B cell (primary cell): ENCODE data around the gene THADA. TPM values are rescaled to one million over a fixed set of nuclear protein-coding genes. Genes with fewer than 3 reads are reported as not detected.

Experiments
- ATAC-seq: fragments of 200-7000 bp; cut with Tn5 transposase; one replicate; pipeline ENCODE4 v1.10.0; 2021; ENCODE audit warnings: low read depth, mild to moderate bottlenecking, moderate number of reproducible peaks, moderate library complexity
- CTCF ChIA-PET: fragments of 350-600 bp; sonication (Branson Sonifier 250); formaldehyde crosslinking; loops from one replicate; lab custom pipeline; 2021; ENCODE audit warnings: antibody characterized with exemption, inconsistent platforms; lab: Charles Lee
- POLR2A ChIA-PET: fragments of 350-600 bp; sonication (Branson Sonifier 250); formaldehyde crosslinking; loops from one replicate; lab custom pipeline; 2021; ENCODE audit warnings: antibody characterized with exemption; lab: Charles Lee
- DNase-seq: peaks from one replicate; pipeline ENCODE4 v3.0.0; 2013
- H2AFZ ChIP-seq: 2 replicates; pipeline ENCODE4 v1.6.1; 2012; ENCODE audit warnings: mild to moderate bottlenecking, low read depth, low read length; ENCODE audit not compliant: insufficient read depth, poor library complexity, severe bottlenecking
- H3K27ac ChIP-seq, 2 donors: 1 replicate in 1 of 2; 2 replicates in 1 of 2; pipeline ENCODE4 v1.5.1; 2012 to 2013; ENCODE audit warnings: low read length in 2 of 2, mild to moderate bottlenecking in 2 of 2, moderate library complexity in 1 of 2
- H3K27me3 ChIP-seq, 4 experiments: fragments of 200-600 bp in 1 of 4; sonication (generic) in 1 of 4; replicated peaks in 1 of 4; 1 replicate in 2 of 4; 2 replicates in 2 of 4; pipeline versions ENCODE4 v1.6.1 to v1.7.0; 2013 to 2016; ENCODE audit warnings: low read length in 3 of 4, mild to moderate bottlenecking in 2 of 4, mixed read lengths in 1 of 4, moderate library complexity in 1 of 4; ENCODE audit not compliant: insufficient read depth in 4 of 4, control insufficient read depth in 3 of 4; ENCODE audit errors: control extremely low read depth in 1 of 4
- H3K36me3 ChIP-seq, 2 experiments: replicated peaks in 1 of 2; 1 replicate in 1 of 2; 2 replicates in 1 of 2; pipeline versions ENCODE4 v1.6.1 to v1.7.1; 2013; ENCODE audit warnings: low read length in 1 of 2; ENCODE audit not compliant: insufficient read depth in 2 of 2, control insufficient read depth in 1 of 2; ENCODE audit errors: control extremely low read depth in 1 of 2, extremely low read depth in 1 of 2
- H3K4me1 ChIP-seq, 2 donors: fragments of 200-600 bp in 1 of 2; sonication (generic) in 1 of 2; 1 replicate in 1 of 2; 2 replicates in 1 of 2; pipeline versions ENCODE4 v1.5.1 to v1.6.1; 2013 to 2017; ENCODE audit warnings: low read length in 2 of 2; ENCODE audit not compliant: control insufficient read depth in 2 of 2, insufficient read depth in 2 of 2
- H3K4me2 ChIP-seq: replicated peaks from 2 replicates; pipeline ENCODE3; 2012; ENCODE audit warnings: mild to moderate bottlenecking, low read depth, low read length; ENCODE audit not compliant: poor library complexity, severe bottlenecking
- H3K4me3 ChIP-seq, 5 experiments: fragments of 200-600 bp in 1 of 5; sonication (generic) in 1 of 5; 1 replicate in 3 of 5; 2 replicates in 2 of 5; pipeline versions ENCODE4 v1.5.1 to v1.7.0; 2011 to 2016; ENCODE audit warnings: low read length in 4 of 5, mild to moderate bottlenecking in 4 of 5, low read depth in 2 of 5, control low read depth in 1 of 5, moderate library complexity in 1 of 5; ENCODE audit not compliant: insufficient read depth in 1 of 5; ENCODE audit errors: control extremely low read depth in 1 of 5, extremely low read depth in 1 of 5
- H3K79me2 ChIP-seq: fragments of 200-600 bp; sonication (generic); one replicate; pipeline ENCODE4 v1.6.0; 2016; ENCODE audit warnings: low read length; ENCODE audit not compliant: control insufficient read depth, insufficient read depth
- H3K9ac ChIP-seq: fragments of 200-600 bp; sonication (generic); 2 replicates; pipeline ENCODE4 v1.6.1; 2017; ENCODE audit warnings: mild to moderate bottlenecking, low read length, moderate library complexity
- H3K9me3 ChIP-seq, 3 donors: one replicate each; pipeline versions ENCODE4 v1.6.1 to v1.7.1; 2013; ENCODE audit warnings: low read length in 2 of 3; ENCODE audit not compliant: control insufficient read depth in 2 of 3, insufficient read depth in 1 of 3; ENCODE audit errors: control extremely low read depth in 1 of 3
- H4K20me1 ChIP-seq: 2 replicates; pipeline ENCODE4 v1.6.0; 2012; ENCODE audit warnings: mild to moderate bottlenecking, low read length; ENCODE audit not compliant: insufficient read depth, control insufficient read depth, poor library complexity, severe bottlenecking
- H3K27ac Mint-ChIP-seq: one replicate; pipeline ENCODE4 v1.8.0; 2021; ENCODE audit warnings: mixed read lengths
- H3K27me3 Mint-ChIP-seq: one replicate; pipeline ENCODE4 v1.8.0; 2021; ENCODE audit warnings: mixed read lengths
- H3K4me1 Mint-ChIP-seq: one replicate; pipeline ENCODE4 v1.8.0; 2021; ENCODE audit warnings: mixed read lengths
- H3K4me3 Mint-ChIP-seq: one replicate; pipeline ENCODE4 v1.8.0; 2021; ENCODE audit warnings: mixed read lengths
- H3K9me3 Mint-ChIP-seq: one replicate; pipeline ENCODE4 v1.8.0; 2022; ENCODE audit warnings: mixed read lengths; ENCODE audit not compliant: insufficient read depth
- EZH2 ChIP-seq: IDR thresholded peaks from 2 replicates; pipeline ENCODE4 v1.6.1; 2012; ENCODE audit warnings: borderline replicate concordance, low read depth, mild to moderate bottlenecking, moderate library complexity, low read length; ENCODE audit not compliant: insufficient read depth, poor library complexity, severe bottlenecking
- WGBS: methylation state at CpG from one replicate; pipeline ENCODE4 v1.1.5; 2013; ENCODE audit warnings: missing lambda C conversion rate; ENCODE audit not compliant: insufficient coverage; 5-methylcytosine and 5-hydroxymethylcytosine counted together
- intact Hi-C: fragments of 100-400 bp; cut with micrococcal nuclease; formaldehyde crosslinking; loops from one replicate; pipeline ENCODE4 v1.10.0; 2022
- polyA plus RNA-seq: library from polyadenylated mRNA; depleted of rRNA; stranded (reverse); fragments of >200 nt; gene quantifications from 2 replicates; pipeline ENCODE4 v1.2.3, GENCODE V29; 2012
- total RNA-seq, 2 donors: library from RNA; stranded (reverse); fragments of 120-200 nt in 1 of 2; gene quantifications; 1 replicate in 1 of 2; 2 replicates in 1 of 2; pipeline versions ENCODE4 v1.2.3 to v1.2.4, GENCODE V29; 2013 to 2022
- TF ChIP-seq, protein P1 (sequence below): fragments of 200-600 bp; IDR thresholded peaks from one replicate; pipeline ENCODE4 v1.8.0; 2022; ENCODE audit warnings: antibody characterized with exemption, mild to moderate bottlenecking

The THADA gene
- total and polyA plus RNA-seq, 2 donors (not counting 1 experiment from before 2014, with no cell fraction given) = 17.6 to 48.5 TPM

DNA sequence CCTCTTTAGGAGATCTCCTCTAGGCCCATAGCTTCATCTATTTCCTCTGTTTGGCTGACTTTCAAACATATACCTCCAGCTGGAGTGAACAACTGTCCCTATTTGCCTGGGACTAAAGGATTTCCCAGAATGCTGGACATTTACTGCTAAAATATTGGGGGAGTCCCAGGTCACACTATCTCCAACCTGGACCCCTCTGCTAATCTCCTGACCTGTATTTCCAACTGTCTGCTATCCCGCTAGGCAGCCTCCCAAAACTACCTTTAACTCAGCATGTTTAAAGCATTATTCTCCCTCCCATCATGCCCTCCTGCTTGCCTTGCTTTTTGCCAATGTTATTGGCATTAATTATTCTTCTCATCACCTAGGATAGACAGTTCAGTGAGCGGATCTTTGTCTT, 77.1 kb downstream of the THADA start:
- WGBS = 100% methylated on average over 1 of the region's 2 CpGs
- no peak overlapping the region for H2AFZ ChIP-seq

GRCh38 chr2:43518181-43518580, 77.7 kb downstream of the THADA start:
- Histone ChIP-seq H3K9ac (no peak overlapping the region), H3K9me3 (no peaks in the 10 kb centered on the region), H3K4me1 (peaks cover 5% of the 10 kb centered on the region in 2 donors), H3K4me3 (no peak overlapping the region), H4K20me1 (no peaks in the 10 kb centered on the region), H3K79me2 (no peaks in the 10 kb centered on the region), H3K27ac (peak overlapping the region in 1 of 2 donors; percentile 4), H3K36me3 (peaks cover 3% of the 10 kb centered on the region in 2 experiments), H2AFZ (no peak overlapping the region), H3K27me3 (no peaks in the 10 kb centered on the region), H3K4me2 (no peak overlapping the region)
- no peak for DNase-seq
- Mint-ChIP-seq H3K4me1 (peaks cover 22% of the 10 kb centered on the region), H3K27me3 (no peaks in the 10 kb centered on the region), H3K4me3 (no peak overlapping the region), H3K27ac (no peak overlapping the region), H3K9me3 (no peaks in the 10 kb centered on the region)
- ChIA-PET CTCF (interaction anchor here (0.7 to 1.6 kb wide), 3 partner anchors 12 to 33 kb away, joined by 3 to 4 read pairs (median 3); no protein-coding TSS in a partner anchor), POLR2A (no interaction called here)
- TF ChIP-seq, protein P1, sequence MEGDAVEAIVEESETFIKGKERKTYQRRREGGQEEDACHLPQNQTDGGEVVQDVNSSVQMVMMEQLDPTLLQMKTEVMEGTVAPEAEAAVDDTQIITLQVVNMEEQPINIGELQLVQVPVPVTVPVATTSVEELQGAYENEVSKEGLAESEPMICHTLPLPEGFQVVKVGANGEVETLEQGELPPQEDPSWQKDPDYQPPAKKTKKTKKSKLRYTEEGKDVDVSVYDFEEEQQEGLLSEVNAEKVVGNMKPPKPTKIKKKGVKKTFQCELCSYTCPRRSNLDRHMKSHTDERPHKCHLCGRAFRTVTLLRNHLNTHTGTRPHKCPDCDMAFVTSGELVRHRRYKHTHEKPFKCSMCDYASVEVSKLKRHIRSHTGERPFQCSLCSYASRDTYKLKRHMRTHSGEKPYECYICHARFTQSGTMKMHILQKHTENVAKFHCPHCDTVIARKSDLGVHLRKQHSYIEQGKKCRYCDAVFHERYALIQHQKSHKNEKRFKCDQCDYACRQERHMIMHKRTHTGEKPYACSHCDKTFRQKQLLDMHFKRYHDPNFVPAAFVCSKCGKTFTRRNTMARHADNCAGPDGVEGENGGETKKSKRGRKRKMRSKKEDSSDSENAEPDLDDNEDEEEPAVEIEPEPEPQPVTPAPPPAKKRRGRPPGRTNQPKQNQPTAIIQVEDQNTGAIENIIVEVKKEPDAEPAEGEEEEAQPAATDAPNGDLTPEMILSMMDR = no peak
- TF ChIP-seq EZH2 = no peak
- intact Hi-C loops = no loop called here
- ATAC-seq = no peak
- 50% methylated on average over 1 of the region's 1 CpG for WGBS

More for the DNA sequence above, 77.1 kb downstream of the THADA start:
- TF ChIP-seq EZH2 = no peak
- TF ChIP-seq, protein P1 = no peak
- CTCF ChIA-PET = interaction anchor here (0.7 to 1.6 kb wide), 3 partner anchors 12 to 34 kb away, joined by 3 to 4 read pairs (median 3); no protein-coding TSS in a partner anchor
- ATAC-seq = no peak
- H3K27ac Mint-ChIP-seq = no peak overlapping the region
- Histone ChIP-seq H3K9me3 (no peaks in the 10 kb centered on the region), H3K4me3 (no peak overlapping the region), H3K27ac (no peak overlapping the region), H3K27me3 (no peaks in the 10 kb centered on the region), H3K4me1 (peaks cover 5% of the 10 kb centered on the region in 2 donors), H3K79me2 (no peaks in the 10 kb centered on the region), H3K9ac (no peak overlapping the region), H4K20me1 (no peaks in the 10 kb centered on the region), H3K4me2 (no peak overlapping the region), H3K36me3 (peaks cover 0 to 3% of the 10 kb centered on the region in 2 experiments)
- POLR2A ChIA-PET = no interaction called here
- H3K4me3 Mint-ChIP-seq = no peak overlapping the region
- no peaks in the 10 kb centered on the region for H3K27me3 Mint-ChIP-seq
- DNase-seq = no peak
- H3K4me1 Mint-ChIP-seq = peaks cover 22% of the 10 kb centered on the region
- intact Hi-C loops = no loop called here
- no peaks in the 10 kb centered on the region for H3K9me3 Mint-ChIP-seq
